ENCODE results near the gene EPB41L1. TPM values are rescaled to one million over a fixed set of nuclear protein-coding genes. Genes with fewer than 3 reads are reported as not detected.

EPB41L1 gene
- total RNA-seq, 1 experiment from 2014 or later = 129 TPM

DNA sequence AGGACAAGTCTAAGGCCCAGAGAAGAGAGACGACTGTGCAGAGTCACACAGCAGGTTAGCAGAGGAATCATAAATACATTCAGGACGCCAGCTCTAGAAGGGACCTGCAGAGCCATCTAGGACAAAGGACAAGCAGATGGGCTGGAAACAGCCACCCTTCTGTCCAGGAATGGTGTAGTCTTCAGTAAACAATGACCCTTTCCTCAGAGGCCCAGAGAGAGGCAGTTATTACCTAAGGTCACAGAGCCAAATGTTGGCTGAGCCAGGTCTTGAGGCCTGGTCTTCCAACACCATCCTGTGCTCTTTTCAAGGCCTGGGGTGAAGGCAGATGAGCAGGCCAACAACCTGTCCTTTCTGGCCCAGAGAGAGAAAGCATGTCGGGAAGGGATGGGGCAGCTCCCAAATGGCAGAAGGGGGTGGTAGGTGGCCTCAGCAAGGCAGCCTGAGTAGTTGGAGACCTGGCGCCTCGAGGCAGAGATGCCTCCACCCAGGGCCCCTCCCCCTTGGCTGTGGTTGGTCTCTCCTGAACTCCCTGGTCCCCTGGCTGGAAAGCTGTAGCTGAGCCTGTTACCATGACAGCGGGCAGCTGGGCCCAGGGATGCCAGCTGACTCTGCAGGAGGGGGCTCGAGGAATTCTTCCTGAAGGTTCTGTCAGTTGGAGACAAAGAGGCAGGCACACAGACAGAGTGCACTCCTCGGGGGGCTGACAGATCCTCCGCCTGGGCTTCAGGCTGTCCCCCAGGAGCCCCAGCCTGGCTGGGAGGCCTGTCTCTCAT lies 24.8 kb downstream of the EPB41L1 start:
- no peak for DNase-seq
- TF ChIP-seq, protein P1, sequence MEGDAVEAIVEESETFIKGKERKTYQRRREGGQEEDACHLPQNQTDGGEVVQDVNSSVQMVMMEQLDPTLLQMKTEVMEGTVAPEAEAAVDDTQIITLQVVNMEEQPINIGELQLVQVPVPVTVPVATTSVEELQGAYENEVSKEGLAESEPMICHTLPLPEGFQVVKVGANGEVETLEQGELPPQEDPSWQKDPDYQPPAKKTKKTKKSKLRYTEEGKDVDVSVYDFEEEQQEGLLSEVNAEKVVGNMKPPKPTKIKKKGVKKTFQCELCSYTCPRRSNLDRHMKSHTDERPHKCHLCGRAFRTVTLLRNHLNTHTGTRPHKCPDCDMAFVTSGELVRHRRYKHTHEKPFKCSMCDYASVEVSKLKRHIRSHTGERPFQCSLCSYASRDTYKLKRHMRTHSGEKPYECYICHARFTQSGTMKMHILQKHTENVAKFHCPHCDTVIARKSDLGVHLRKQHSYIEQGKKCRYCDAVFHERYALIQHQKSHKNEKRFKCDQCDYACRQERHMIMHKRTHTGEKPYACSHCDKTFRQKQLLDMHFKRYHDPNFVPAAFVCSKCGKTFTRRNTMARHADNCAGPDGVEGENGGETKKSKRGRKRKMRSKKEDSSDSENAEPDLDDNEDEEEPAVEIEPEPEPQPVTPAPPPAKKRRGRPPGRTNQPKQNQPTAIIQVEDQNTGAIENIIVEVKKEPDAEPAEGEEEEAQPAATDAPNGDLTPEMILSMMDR (IDR thresholded peaks at IDR 0.05; ENCODE audit: insufficient read depth in 1 of 2, low read depth in 1 of 2, low read length in 1 of 2, severe bottlenecking in 1 of 2, unreplicated experiment in 1 of 2) = no peak
- H3K27me3 Mint-ChIP-seq (ENCODE audit: insufficient read depth, unreplicated experiment) = no peaks in the 10 kb centered on the region
- BruUV-seq (replicated peaks) = no TSS peak
- Histone ChIP-seq H3K27me3 (replicated peaks; ENCODE audit: control insufficient read depth, insufficient read depth, low read length) (no peaks in the 10 kb centered on the region), H3K4me3 (ENCODE audit: low read depth, low read length) (no peak overlapping the region), H3K36me3 (ENCODE audit: control insufficient read depth, insufficient read depth, low read length) (no peaks in the 10 kb centered on the region; the same call in 1 of the 2 replicates), H3K9me3 (no peaks in the 10 kb centered on the region), H3K4me1 (no peaks in the 10 kb centered on the region)
- CTCF ChIA-PET = interaction anchor here (0.7 kb wide), 1 partner anchor 26 kb away, joined by 3 read pairs; no protein-coding TSS in a partner anchor
- no peak overlapping the region for H3K4me3 Mint-ChIP-seq (ENCODE audit: unreplicated experiment)
- no peak overlapping the region for H3K27ac Mint-ChIP-seq (ENCODE audit: unreplicated experiment)
- H3K4me1 Mint-ChIP-seq (ENCODE audit: low read depth, unreplicated experiment) = no peaks in the 10 kb centered on the region
- intact Hi-C loops (cut with micrococcal nuclease; ENCODE audit: unreplicated experiment) = no loop called here
- no peaks in the 10 kb centered on the region for H3K9me3 Mint-ChIP-seq (ENCODE audit: unreplicated experiment)
- H3K36me3 Mint-ChIP-seq (ENCODE audit: insufficient read depth, unreplicated experiment) = peaks cover 22% of the 10 kb centered on the region
- POLR2A ChIA-PET = no interaction called here

- H3K27me3 Mint-ChIP-seq (ENCODE audit: insufficient read depth, unreplicated experiment) = no peaks in the 10 kb centered on the region
- intact Hi-C loops (cut with micrococcal nuclease; ENCODE audit: unreplicated experiment) = no loop called here
- no peaks in the 10 kb centered on the region for H3K4me1 Mint-ChIP-seq (ENCODE audit: low read depth, unreplicated experiment)
- H3K4me3 Mint-ChIP-seq (ENCODE audit: unreplicated experiment) = no peak overlapping the region
- peaks cover 15% of the 10 kb centered on the region for H3K36me3 Mint-ChIP-seq (ENCODE audit: insufficient read depth, unreplicated experiment)
- no peak overlapping the region for H3K27ac Mint-ChIP-seq (ENCODE audit: unreplicated experiment)
- no TSS peak for BruUV-seq (replicated peaks)
- DNase-seq = no peak
- Histone ChIP-seq H3K36me3 (ENCODE audit: control insufficient read depth, insufficient read depth, low read length) (no peaks in the 10 kb centered on the region; the same call in 1 of the 2 replicates), H3K9me3 (no peaks in the 10 kb centered on the region), H3K27me3 (replicated peaks; ENCODE audit: control insufficient read depth, insufficient read depth, low read length) (no peaks in the 10 kb centered on the region), H3K4me3 (ENCODE audit: low read depth, low read length) (no peak overlapping the region), H3K4me1 (no peaks in the 10 kb centered on the region)
- TF ChIP-seq, protein P1 (IDR thresholded peaks at IDR 0.05; ENCODE audit: insufficient read depth in 1 of 2, low read depth in 1 of 2, low read length in 1 of 2, severe bottlenecking in 1 of 2, unreplicated experiment in 1 of 2) = no peak
- POLR2A ChIA-PET = interaction anchor here (1.0 kb wide), 1 partner anchor 10 kb away, joined by 3 read pairs; no protein-coding TSS in a partner anchor
- CTCF ChIA-PET = no interaction called here
- H3K9me3 Mint-ChIP-seq (ENCODE audit: unreplicated experiment) = no peaks in the 10 kb centered on the region
Observed at GRCh38 chr20:36180323-36180722, 25.8 kb downstream of the EPB41L1 start.

- no peaks in the 10 kb centered on the region for H3K4me1 Mint-ChIP-seq (ENCODE audit: low read depth, unreplicated experiment)
- ChIA-PET CTCF (no interaction called here), POLR2A (no interaction called here)
- no peaks in the 10 kb centered on the region for H3K9me3 ChIP-seq
- H3K36me3 Mint-ChIP-seq (ENCODE audit: insufficient read depth, unreplicated experiment) = peaks cover 15% of the 10 kb centered on the region
- no TSS peak for BruUV-seq (replicated peaks)
- no peak for DNase-seq
- TF ChIP-seq, protein P1 (IDR thresholded peaks at IDR 0.05; ENCODE audit: insufficient read depth in 1 of 2, low read depth in 1 of 2, low read length in 1 of 2, severe bottlenecking in 1 of 2, unreplicated experiment in 1 of 2) = no peak
- no peaks in the 10 kb centered on the region for H3K27me3 Mint-ChIP-seq (ENCODE audit: insufficient read depth, unreplicated experiment)
- no peak overlapping the region for H3K4me3 ChIP-seq (ENCODE audit: low read depth, low read length)
- no peaks in the 10 kb centered on the region for H3K9me3 Mint-ChIP-seq (ENCODE audit: unreplicated experiment)
- H3K27me3 ChIP-seq (replicated peaks; ENCODE audit: control insufficient read depth, insufficient read depth, low read length) = no peaks in the 10 kb centered on the region
- no peak overlapping the region for H3K4me3 Mint-ChIP-seq (ENCODE audit: unreplicated experiment)
- H3K27ac Mint-ChIP-seq (ENCODE audit: unreplicated experiment) = no peak overlapping the region
- H3K36me3 ChIP-seq (ENCODE audit: control insufficient read depth, insufficient read depth, low read length) = no peaks in the 10 kb centered on the region
- no peaks in the 10 kb centered on the region for H3K4me1 ChIP-seq
- intact Hi-C loops (cut with micrococcal nuclease; ENCODE audit: unreplicated experiment) = no loop called here
Observed at GRCh38 chr20:36181934-36182603, 27.5 kb downstream of the EPB41L1 start.
